ENCODE results near the gene VTN.

VTN gene

DNA sequence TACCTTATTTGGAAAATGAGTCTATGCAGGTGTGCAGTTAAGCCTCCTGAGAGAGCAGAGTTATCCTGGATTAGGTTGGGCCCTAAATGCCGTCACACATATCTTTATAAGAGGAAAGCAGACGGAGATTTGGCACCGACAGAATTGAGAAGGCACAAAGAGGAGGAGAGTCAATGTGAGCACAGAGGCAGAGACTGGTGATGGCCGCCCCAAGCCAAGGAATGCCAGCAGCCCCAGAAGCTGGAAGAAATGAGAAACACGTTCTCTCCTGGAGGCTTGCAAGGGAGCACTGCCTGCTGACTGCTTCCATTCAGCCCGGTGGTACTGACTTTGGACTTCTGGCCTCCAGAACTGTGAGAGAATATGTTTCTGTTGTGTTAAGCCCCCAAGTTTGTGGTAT, 32.7 kb upstream of the VTN start:
- TF ChIP-seq, protein P1, sequence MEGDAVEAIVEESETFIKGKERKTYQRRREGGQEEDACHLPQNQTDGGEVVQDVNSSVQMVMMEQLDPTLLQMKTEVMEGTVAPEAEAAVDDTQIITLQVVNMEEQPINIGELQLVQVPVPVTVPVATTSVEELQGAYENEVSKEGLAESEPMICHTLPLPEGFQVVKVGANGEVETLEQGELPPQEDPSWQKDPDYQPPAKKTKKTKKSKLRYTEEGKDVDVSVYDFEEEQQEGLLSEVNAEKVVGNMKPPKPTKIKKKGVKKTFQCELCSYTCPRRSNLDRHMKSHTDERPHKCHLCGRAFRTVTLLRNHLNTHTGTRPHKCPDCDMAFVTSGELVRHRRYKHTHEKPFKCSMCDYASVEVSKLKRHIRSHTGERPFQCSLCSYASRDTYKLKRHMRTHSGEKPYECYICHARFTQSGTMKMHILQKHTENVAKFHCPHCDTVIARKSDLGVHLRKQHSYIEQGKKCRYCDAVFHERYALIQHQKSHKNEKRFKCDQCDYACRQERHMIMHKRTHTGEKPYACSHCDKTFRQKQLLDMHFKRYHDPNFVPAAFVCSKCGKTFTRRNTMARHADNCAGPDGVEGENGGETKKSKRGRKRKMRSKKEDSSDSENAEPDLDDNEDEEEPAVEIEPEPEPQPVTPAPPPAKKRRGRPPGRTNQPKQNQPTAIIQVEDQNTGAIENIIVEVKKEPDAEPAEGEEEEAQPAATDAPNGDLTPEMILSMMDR (IDR thresholded peaks at IDR 0.05), result no peak
- DNase-seq (ENCODE audit: low spot score), result no peak
- H3K27ac ChIP-seq, result no peak overlapping the region
- no peak overlapping the region for H3K4me3 ChIP-seq

DNA sequence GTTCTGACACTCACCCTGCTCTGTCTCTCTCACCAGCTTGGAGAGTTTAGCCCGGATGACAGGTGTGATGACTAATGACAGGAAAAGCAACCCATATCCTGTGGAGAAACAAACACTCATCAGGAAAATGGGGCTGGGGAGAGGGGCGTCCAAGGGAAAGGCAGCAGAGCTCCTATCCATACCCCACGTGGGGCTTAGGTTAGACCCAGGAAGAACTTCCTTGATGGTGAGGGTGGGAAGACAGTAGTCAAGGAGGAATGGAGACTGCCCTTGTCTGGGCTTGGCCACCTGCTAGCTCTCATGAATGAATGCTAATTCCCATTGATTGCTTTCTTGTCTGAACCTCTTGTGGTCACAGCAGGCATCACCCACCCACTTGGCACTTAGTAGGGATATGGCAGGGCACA, 32.1 kb upstream of the VTN start:
- DNase-seq (ENCODE audit: low spot score), result no peak
- Histone ChIP-seq H3K27ac (peak overlapping the region in 1 of 2 donors; percentile 14), H3K4me3 (no peak overlapping the region)
- TF ChIP-seq, protein P1 (IDR thresholded peaks at IDR 0.05), result no peak

DNA sequence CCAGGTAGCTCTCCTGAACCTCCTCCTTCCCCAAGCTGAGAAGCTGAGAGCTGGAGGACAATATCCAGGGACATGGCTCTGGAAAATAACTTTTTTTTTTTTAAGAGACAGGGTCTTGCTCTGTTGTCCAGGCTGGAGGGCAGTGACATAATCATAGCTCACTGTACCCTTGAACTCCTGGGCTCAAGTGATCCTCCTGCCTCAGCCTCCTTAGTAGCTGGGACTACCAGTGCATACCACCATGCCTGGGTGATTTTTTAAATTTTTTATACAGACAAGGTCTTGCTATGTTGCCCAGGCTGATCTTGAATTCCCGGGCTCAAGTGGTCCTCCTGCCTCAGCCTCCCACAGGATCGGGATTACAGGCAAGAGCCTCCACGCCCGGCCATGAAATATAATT, 29.7 kb upstream of the VTN start:
- TF ChIP-seq, protein P1 (IDR thresholded peaks at IDR 0.05), result no peak
- no peak overlapping the region for H3K4me3 ChIP-seq
- no peak overlapping the region for H3K27ac ChIP-seq
- no peak for DNase-seq (ENCODE audit: low spot score)

DNA sequence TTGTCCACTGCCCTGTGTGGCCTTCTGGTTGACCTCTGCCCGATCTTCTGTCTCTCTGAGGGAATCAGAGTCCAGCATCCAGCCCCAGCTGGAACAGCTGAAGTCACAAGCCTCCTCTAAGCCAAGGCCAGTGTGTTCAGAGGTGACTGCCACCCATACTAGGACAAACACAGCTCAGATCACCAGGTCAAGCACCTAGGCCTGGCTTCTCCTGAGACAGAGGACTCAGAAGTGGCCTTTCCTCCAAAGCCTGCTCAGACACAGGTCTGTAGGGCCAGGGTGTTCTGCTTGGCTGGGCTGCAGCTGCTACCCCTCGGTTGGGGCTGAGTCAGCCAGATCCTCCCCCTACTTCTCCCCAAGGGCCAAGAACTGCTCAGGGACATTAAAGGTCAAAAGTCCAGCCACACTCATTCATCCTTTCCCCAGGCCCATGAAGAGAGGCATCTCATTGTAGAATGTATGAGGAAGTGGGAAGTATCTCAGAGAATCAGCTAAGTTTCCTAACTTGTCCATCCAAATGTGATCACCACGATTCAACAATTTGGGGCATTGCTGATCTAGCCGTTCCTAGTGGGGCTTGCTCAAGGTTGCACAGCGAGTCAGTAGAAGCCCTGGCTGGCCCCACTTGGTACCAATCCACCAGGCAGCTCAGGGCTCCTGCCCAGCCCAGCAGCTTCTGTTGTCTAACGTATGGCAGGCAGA, 28.3 kb upstream of the VTN start:
- Histone ChIP-seq H3K27ac (peak overlapping the region in 1 of 2 donors; percentile 35), H3K4me3 (no peak overlapping the region)
- DNase-seq (ENCODE audit: low spot score), result no peak
- TF ChIP-seq, protein P1 (IDR thresholded peaks at IDR 0.05), result no peak

DNA sequence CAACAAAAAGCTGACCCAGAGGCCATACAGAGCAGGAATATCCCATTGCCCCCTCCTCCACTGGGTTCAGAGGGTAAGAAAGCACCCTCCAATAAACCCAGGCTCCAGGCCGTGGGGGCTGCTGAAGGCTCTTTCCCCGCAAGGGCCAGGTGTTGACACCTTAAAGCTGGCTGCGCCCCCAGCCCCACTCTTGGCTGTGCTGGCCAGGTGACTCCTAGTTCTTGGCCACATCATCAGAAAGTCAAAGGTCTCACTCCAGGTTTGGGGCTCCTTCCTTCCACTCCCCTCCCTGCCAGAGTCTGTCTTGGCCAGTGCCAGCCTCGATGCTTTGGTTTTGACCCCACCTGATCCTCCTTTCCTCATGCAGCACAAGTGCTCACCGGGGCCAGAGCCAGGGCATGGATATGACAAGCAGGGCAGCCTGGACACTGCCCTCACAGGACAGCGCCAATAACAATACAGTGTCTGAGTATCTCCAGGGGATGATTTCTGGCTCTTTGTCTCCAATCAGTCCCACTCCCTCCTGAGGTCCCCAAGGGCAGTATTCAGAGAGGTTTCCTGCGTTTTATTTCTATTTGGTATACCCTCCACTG, 27.7 kb upstream of the VTN start:
- no peak for DNase-seq (ENCODE audit: low spot score)
- H3K27ac ChIP-seq, result peak overlapping the region in 1 of 2 donors; percentile 35
- TF ChIP-seq, protein P1 (IDR thresholded peaks at IDR 0.05), result no peak

DNA sequence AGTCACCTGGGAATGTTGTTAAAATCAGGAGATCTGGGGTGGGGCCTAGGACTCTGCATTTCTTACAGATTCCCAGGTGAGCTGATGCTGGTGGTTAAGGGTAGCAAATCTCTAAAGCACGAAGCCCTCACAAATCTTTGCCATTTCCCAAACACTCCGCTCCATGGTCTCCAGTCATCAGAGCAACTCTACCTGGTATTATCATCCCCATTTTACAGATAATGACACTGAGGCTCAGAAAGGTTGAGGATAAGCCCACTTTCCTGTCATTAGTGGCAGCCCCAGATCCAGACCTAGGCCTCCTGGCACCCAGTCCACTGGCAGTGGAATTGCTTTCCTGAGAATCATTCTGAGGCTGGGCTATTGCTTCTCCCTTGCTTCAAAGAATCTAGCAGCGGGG, 27.2 kb upstream of the VTN start:
- H3K27ac ChIP-seq, result no peak overlapping the region
- TF ChIP-seq, protein P1 (IDR thresholded peaks at IDR 0.05), result no peak
- no peak for DNase-seq (ENCODE audit: low spot score)
- no peak overlapping the region for H3K4me3 ChIP-seq

More for the DNA sequence above, 27.7 kb upstream of the VTN start:
- no peak overlapping the region for H3K4me3 ChIP-seq

Measured in coronary artery (tissue), 2 donors.